Mesendoderm (in vitro differentiated cells): ENCODE data around the gene WDR83.
"Not testable (repeated sequence)": the region's sequence is repeated elsewhere in the genome, so short reads cannot be mapped to it uniquely, and the experiment has no call there.

Source experiments
- DNase-seq: peaks from one replicate; pipeline ENCODE4 v3.0.0; 2013
- H2AK5ac ChIP-seq: 2 replicates; pipeline ENCODE4 v1.6.1; 2013; ENCODE audit warnings: low read length, inconsistent platforms
- H2BK120ac ChIP-seq: 2 replicates; pipeline ENCODE4 v1.6.1; 2013; ENCODE audit warnings: low read depth, mild to moderate bottlenecking, low read length, moderate library complexity, mixed read lengths
- H2BK15ac ChIP-seq: replicated peaks from 2 replicates; pipeline ENCODE4 v1.6.1; 2013; ENCODE audit warnings: low read depth, mild to moderate bottlenecking, moderate library complexity
- H2BK5ac ChIP-seq: 2 replicates; pipeline ENCODE4 v1.6.1; 2013; ENCODE audit warnings: low read length, inconsistent platforms
- H3K18ac ChIP-seq: 2 replicates; pipeline ENCODE4 v1.6.1; 2013; ENCODE audit warnings: mild to moderate bottlenecking, low read length, mixed read lengths
- H3K23ac ChIP-seq: one replicate; pipeline ENCODE4 v1.6.1; 2013; ENCODE audit warnings: low read length
- H3K27ac ChIP-seq: 2 replicates; pipeline ENCODE4 v1.5.1; 2013; ENCODE audit warnings: low read depth, mild to moderate bottlenecking, inconsistent platforms, low read length, moderate library complexity
- H3K27me3 ChIP-seq: 2 replicates; pipeline ENCODE4 v1.6.1; 2013; ENCODE audit warnings: low read length, control low read depth, mild to moderate bottlenecking, inconsistent platforms; ENCODE audit not compliant: insufficient read depth, poor library complexity
- H3K36me3 ChIP-seq: 2 replicates; pipeline ENCODE4 v1.6.1; 2013; ENCODE audit warnings: low read length, inconsistent platforms; ENCODE audit not compliant: control insufficient read depth, insufficient read depth
- H3K4ac ChIP-seq: one replicate; pipeline ENCODE4 v1.6.1; 2013; ENCODE audit warnings: low read depth, mild to moderate bottlenecking, low read length, moderate library complexity
- H3K4me1 ChIP-seq: 2 replicates; pipeline ENCODE4 v1.6.1; 2013; ENCODE audit warnings: low read depth, low read length, inconsistent platforms; ENCODE audit not compliant: control insufficient read depth
- H3K4me2 ChIP-seq: 2 replicates; pipeline ENCODE4 v1.6.1; 2013; ENCODE audit warnings: low read length
- H3K4me3 ChIP-seq: 2 replicates; pipeline ENCODE4 v1.5.1; 2013; ENCODE audit warnings: mild to moderate bottlenecking, low read length
- H3K56ac ChIP-seq: one replicate; pipeline ENCODE4 v1.6.1; 2013; ENCODE audit warnings: low read length
- H3K79me1 ChIP-seq: 2 replicates; pipeline ENCODE4 v1.6.1; 2013; ENCODE audit warnings: low read length, inconsistent platforms
- H3K79me2 ChIP-seq: 2 replicates; pipeline ENCODE4 v1.6.1; 2013; ENCODE audit warnings: mild to moderate bottlenecking, low read length; ENCODE audit not compliant: control insufficient read depth, insufficient read depth
- H3K9ac ChIP-seq: 2 replicates; pipeline ENCODE4 v1.6.1; 2013; ENCODE audit warnings: low read length, inconsistent platforms
- H4K5ac ChIP-seq: one replicate; pipeline ENCODE4 v1.6.1; 2013; ENCODE audit warnings: low read length
- H4K8ac ChIP-seq: one replicate; pipeline ENCODE4 v1.6.1; 2013; ENCODE audit warnings: low read depth, mild to moderate bottlenecking, control low read depth, low read length, moderate library complexity
- WGBS: extraction: QIAGEN DNeasy Blood & Tissue Kit; methylation state at CpG from one replicate; pipeline ENCODE4 v1.1.7; 2013; ENCODE audit warnings: low lambda C conversion rate, missing lambda C conversion rate; ENCODE audit not compliant: insufficient coverage; ENCODE audit errors: extremely low coverage; 5-methylcytosine and 5-hydroxymethylcytosine counted together

The WDR83 gene

GRCh38 chr19:12641456-12641855 is 25.2 kb upstream of the WDR83 start:
- Histone ChIP-seq H3K23ac (no peak overlapping the region), H3K4me2 (no peak overlapping the region), H3K56ac (no peak overlapping the region), H3K4me3 (no peak overlapping the region), H3K79me1 (no peaks in the 10 kb centered on the region), H2BK120ac (no peak overlapping the region), H2AK5ac (no peak overlapping the region), H4K5ac (no peak overlapping the region), H3K4me1 (no peaks in the 10 kb centered on the region), H3K27ac (no peak overlapping the region), H2BK15ac (no peak overlapping the region), H3K79me2 (no peaks in the 10 kb centered on the region), H3K9ac (no peak overlapping the region), H2BK5ac (no peak overlapping the region), H3K36me3 (no peaks in the 10 kb centered on the region), H3K18ac (no peak overlapping the region), H4K8ac (no peak overlapping the region), H3K27me3 (no peaks in the 10 kb centered on the region), H3K4ac (no peak overlapping the region)
- WGBS, result no CpG with 5 or more reads among the region's 13 CpGs
- DNase-seq, result no peak

GRCh38 chr19:12642506-12642905 is 24.1 kb upstream of the WDR83 start:
- Histone ChIP-seq H2BK15ac (no peak overlapping the region), H3K4ac (no peak overlapping the region), H3K18ac (no peak overlapping the region), H2AK5ac (no peak overlapping the region), H4K8ac (no peak overlapping the region), H3K27me3 (no peaks in the 10 kb centered on the region), H3K4me1 (no peaks in the 10 kb centered on the region), H3K79me1 (no peaks in the 10 kb centered on the region), H2BK5ac (no peak overlapping the region), H3K27ac (no peak overlapping the region), H2BK120ac (no peak overlapping the region), H3K36me3 (no peaks in the 10 kb centered on the region), H3K9ac (no peak overlapping the region), H3K23ac (no peak overlapping the region), H3K56ac (no peak overlapping the region), H3K79me2 (no peaks in the 10 kb centered on the region), H4K5ac (no peak overlapping the region), H3K4me3 (no peak overlapping the region), H3K4me2 (no peak overlapping the region)
- DNase-seq, result no peak
- WGBS, result no CpG with 5 or more reads among the region's 26 CpGs

GRCh38 chr19:12643716-12644115 is 22.9 kb upstream of the WDR83 start:
- H3K79me1 ChIP-seq, H3K23ac ChIP-seq, H3K4me2 ChIP-seq, H3K27me3 ChIP-seq, H2AK5ac ChIP-seq, H4K8ac ChIP-seq, H4K5ac ChIP-seq, H3K9ac ChIP-seq, DNase-seq, H3K18ac ChIP-seq, H2BK120ac ChIP-seq, H3K4me3 ChIP-seq, H3K36me3 ChIP-seq, H2BK5ac ChIP-seq, H3K79me2 ChIP-seq, H3K4me1 ChIP-seq, H3K27ac ChIP-seq, H3K56ac ChIP-seq, H2BK15ac ChIP-seq, H3K4ac ChIP-seq: not testable (repeated sequence)
- no CpG with 5 or more reads among the region's 14 CpGs for WGBS

GRCh38 chr19:12646551-12646950 is 20.1 kb upstream of the WDR83 start:
- H3K27ac ChIP-seq, result no peak overlapping the region
- H3K27me3 ChIP-seq, result no peaks in the 10 kb centered on the region
- H3K23ac ChIP-seq, result no peak overlapping the region
- H4K5ac ChIP-seq, result no peak overlapping the region
- H3K9ac ChIP-seq, result no peak overlapping the region
- H3K79me1 ChIP-seq, result no peaks in the 10 kb centered on the region
- H3K79me2 ChIP-seq, result no peaks in the 10 kb centered on the region
- H3K4me1 ChIP-seq, result no peaks in the 10 kb centered on the region
- no peak overlapping the region for H3K18ac ChIP-seq
- H3K56ac ChIP-seq, result no peak overlapping the region
- H2BK5ac ChIP-seq, result no peak overlapping the region
- no peak overlapping the region for H3K4me3 ChIP-seq
- H4K8ac ChIP-seq, result no peak overlapping the region
- H2BK15ac ChIP-seq, result no peak overlapping the region
- H3K4me2 ChIP-seq, result no peak overlapping the region
- no peak overlapping the region for H2BK120ac ChIP-seq
- H3K36me3 ChIP-seq, result no peaks in the 10 kb centered on the region
- no peak overlapping the region for H2AK5ac ChIP-seq
- no peak overlapping the region for H3K4ac ChIP-seq
- WGBS, result no CpG with 5 or more reads among the region's 10 CpGs
- DNase-seq, result no peak

- no peak overlapping the region for H3K4ac ChIP-seq
- no peak overlapping the region for H2BK120ac ChIP-seq
- H3K4me2 ChIP-seq, result no peak overlapping the region
- no peak overlapping the region for H3K27ac ChIP-seq
- no peak overlapping the region for H4K5ac ChIP-seq
- no peak overlapping the region for H3K23ac ChIP-seq
- H2BK15ac ChIP-seq, result no peak overlapping the region
- no peak overlapping the region for H3K4me3 ChIP-seq
- H3K36me3 ChIP-seq, result no peaks in the 10 kb centered on the region
- H4K8ac ChIP-seq, result no peak overlapping the region
- no peak overlapping the region for H3K18ac ChIP-seq
- H3K27me3 ChIP-seq, result no peaks in the 10 kb centered on the region
- no CpG with 5 or more reads among the region's 8 CpGs for WGBS
- no peak overlapping the region for H2BK5ac ChIP-seq
- no peak for DNase-seq
- no peak overlapping the region for H2AK5ac ChIP-seq
- H3K9ac ChIP-seq, result no peak overlapping the region
- no peak overlapping the region for H3K56ac ChIP-seq
- H3K4me1 ChIP-seq, result no peaks in the 10 kb centered on the region
- no peaks in the 10 kb centered on the region for H3K79me2 ChIP-seq
- H3K79me1 ChIP-seq, result no peaks in the 10 kb centered on the region
Measured at GRCh38 chr19:12647047-12647446, 19.6 kb upstream of the WDR83 start.

- H3K4me3 ChIP-seq, result no peak overlapping the region
- WGBS, result no CpG with 5 or more reads among the region's 31 CpGs
Measured at GRCh38 chr19:12647490-12648071, 19.0 kb upstream of the WDR83 start.

More at GRCh38 chr19:12647490-12648071, 19.0 kb upstream of the WDR83 start:
- no peak overlapping the region for H3K4me2 ChIP-seq
- peak; percentile 41 for DNase-seq
- no peaks in the 10 kb centered on the region for H3K4me1 ChIP-seq
- no peak overlapping the region for H2BK120ac ChIP-seq
- H3K27me3 ChIP-seq, result no peaks in the 10 kb centered on the region
- H3K23ac ChIP-seq, result no peak overlapping the region
- no peaks in the 10 kb centered on the region for H3K36me3 ChIP-seq
- no peak overlapping the region for H3K18ac ChIP-seq
- H3K79me2 ChIP-seq, result no peaks in the 10 kb centered on the region
- H3K9ac ChIP-seq, result no peak overlapping the region
- no peak overlapping the region for H2BK15ac ChIP-seq
- no peak overlapping the region for H3K27ac ChIP-seq
- H4K8ac ChIP-seq, result no peak overlapping the region
- no peak overlapping the region for H4K5ac ChIP-seq
- H2AK5ac ChIP-seq, result no peak overlapping the region
- H2BK5ac ChIP-seq, result no peak overlapping the region
- no peak overlapping the region for H3K56ac ChIP-seq
- no peak overlapping the region for H3K4ac ChIP-seq
- H3K79me1 ChIP-seq, result no peaks in the 10 kb centered on the region
